ENCODE data around the gene ZNF423.

DNA sequence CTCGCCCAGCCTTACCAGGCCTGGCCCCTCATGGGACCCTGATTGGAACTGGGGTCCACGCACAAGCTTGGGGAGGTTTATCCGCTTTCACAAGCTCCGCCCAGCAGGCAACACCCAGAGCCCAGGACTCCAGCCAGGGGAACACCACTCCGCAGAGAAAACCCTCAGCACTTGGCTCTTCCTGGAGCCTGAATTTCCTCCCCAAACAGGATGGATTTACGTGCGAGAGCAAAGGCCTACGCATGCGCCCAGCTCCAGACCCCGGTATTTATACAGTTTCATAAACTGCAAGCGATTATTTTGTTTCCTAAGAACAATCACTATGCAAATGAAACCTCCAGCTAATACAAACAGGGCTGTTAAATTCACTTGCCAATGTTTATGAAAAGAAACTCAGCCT is 22.8 kb downstream of the ZNF423 start:
- no peak for TF ChIP-seq GATA2 (IDR thresholded peaks at IDR 0.05; ENCODE audit: low read depth, low read length)
- no peak for TF ChIP-seq GATA3 (IDR thresholded peaks at IDR 0.05; ENCODE audit: low read depth, low read length)

Measured in SH-SY5Y (cell line).